ENCODE results near the gene HSD17B13.

DNA sequence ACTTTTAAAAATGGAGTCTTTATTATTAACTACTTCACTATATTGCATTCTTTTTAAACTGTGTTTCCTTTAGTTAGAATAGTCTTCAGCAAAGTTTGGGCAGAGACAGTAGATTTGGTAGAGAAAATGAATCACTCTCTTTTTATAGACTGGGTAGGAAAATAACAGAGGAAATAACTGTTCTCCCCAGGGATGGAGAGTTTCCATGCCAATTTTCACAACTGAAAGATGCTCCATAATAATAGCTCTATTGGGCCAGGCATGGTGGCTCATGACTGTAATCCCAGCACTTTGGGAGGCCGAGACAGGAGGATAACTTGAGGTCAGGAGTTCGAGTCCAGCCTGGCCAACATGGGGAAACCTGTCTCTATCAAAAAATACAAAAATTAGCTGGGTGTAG lies 13.1 kb downstream of the HSD17B13 start:
- no peak for TF ChIP-seq SP1 (IDR thresholded peaks at IDR 0.05)
- TF ChIP-seq BHLHE40 (IDR thresholded peaks at IDR 0.05; ENCODE audit: borderline replicate concordance) = no peak
- no peak for TF ChIP-seq FOXA1 (IDR thresholded peaks at IDR 0.05)
- no peak for TF ChIP-seq CTBP1 (IDR thresholded peaks at IDR 0.05; ENCODE audit: borderline replicate concordance)
- TF ChIP-seq PKNOX1 (IDR thresholded peaks at IDR 0.05) = no peak
- no peak for TF ChIP-seq ELF4 (IDR thresholded peaks at IDR 0.05)
- TF ChIP-seq FOXK2 (IDR thresholded peaks at IDR 0.05) = no peak
- no peak for TF ChIP-seq NFRKB (IDR thresholded peaks at IDR 0.05)
- TF ChIP-seq FOXM1 (IDR thresholded peaks at IDR 0.05; ENCODE audit: borderline replicate concordance) = no peak
- no peak for TF ChIP-seq ARNT (IDR thresholded peaks at IDR 0.05)
- no peak for TF ChIP-seq SUZ12 (IDR thresholded peaks at IDR 0.05)
